Glutamatergic neuron (in vitro differentiated cells): ENCODE results near the gene TRIM14. TPM values are rescaled to one million over a fixed set of nuclear protein-coding genes. Genes with fewer than 3 reads are reported as not detected.

Experiments
- DNase-seq: peaks from one replicate; pipeline ENCODE4 v3.0.0; 2022
- H3K27ac Mint-ChIP-seq: one replicate; pipeline ENCODE4 v1.8.0; 2020; ENCODE audit warnings: mild to moderate bottlenecking, mixed read lengths, inconsistent platforms; ENCODE audit not compliant: unreplicated experiment
- H3K27me3 Mint-ChIP-seq: one replicate; pipeline ENCODE4 v1.8.0; 2020; ENCODE audit warnings: mild to moderate bottlenecking, moderate library complexity, mixed read lengths, inconsistent platforms; ENCODE audit not compliant: unreplicated experiment
- H3K36me3 Mint-ChIP-seq: one replicate; pipeline ENCODE4 v1.8.0; 2020; ENCODE audit warnings: mild to moderate bottlenecking, mixed read lengths, inconsistent platforms; ENCODE audit not compliant: unreplicated experiment
- H3K4me1 Mint-ChIP-seq: one replicate; pipeline ENCODE4 v1.8.0; 2020; ENCODE audit warnings: mild to moderate bottlenecking, low read depth, mixed read lengths, inconsistent platforms; ENCODE audit not compliant: unreplicated experiment
- H3K4me3 Mint-ChIP-seq: one replicate; pipeline ENCODE4 v1.8.0; 2020; ENCODE audit warnings: mild to moderate bottlenecking, mixed read lengths, inconsistent platforms; ENCODE audit not compliant: unreplicated experiment
- H3K9me3 Mint-ChIP-seq: one replicate; pipeline ENCODE4 v1.8.0; 2020; ENCODE audit warnings: mild to moderate bottlenecking, moderate library complexity, mixed read lengths, inconsistent platforms; ENCODE audit not compliant: unreplicated experiment
- total RNA-seq: library from RNA; stranded (reverse); fragmentation: NEBNext Ultra II Directional; extraction: Animal tissue kit (Norgen Biotek cat#: 25700); gene quantifications from one replicate; pipeline ENCODE4 v1.2.1, GENCODE V29; 2021; ENCODE audit not compliant: unreplicated experiment
- TF ChIP-seq, protein P1 (sequence below): fragments of 200-600 bp; sonication (generic); IDR thresholded peaks from one replicate; pipeline ENCODE4 v1.5.0; 2021; ENCODE audit not compliant: partially characterized antibody, unreplicated experiment

TRIM14 gene
- total RNA-seq, 1 donor from 2014 or later: 0.71 TPM

DNA sequence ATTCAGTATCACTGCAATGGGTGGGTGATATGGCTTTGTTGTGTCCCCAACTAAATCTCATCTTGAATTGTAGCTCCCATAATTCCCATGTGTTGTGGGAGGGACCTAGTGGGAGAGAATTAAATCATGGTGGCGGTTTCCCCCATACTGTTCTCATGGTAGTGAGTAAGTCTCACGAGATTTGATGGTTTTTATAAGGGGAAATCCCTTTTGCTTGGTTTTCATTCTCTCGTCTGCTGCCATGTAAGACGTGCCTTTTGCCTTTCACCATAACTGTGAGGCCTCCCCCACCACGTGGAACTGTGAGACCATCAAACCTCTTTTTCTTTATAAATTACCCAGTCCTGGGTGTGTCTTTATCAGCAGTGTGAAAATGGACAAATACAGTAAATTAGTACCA lies 72.0 kb downstream of the TRIM14 start:
- TF ChIP-seq, protein P1, sequence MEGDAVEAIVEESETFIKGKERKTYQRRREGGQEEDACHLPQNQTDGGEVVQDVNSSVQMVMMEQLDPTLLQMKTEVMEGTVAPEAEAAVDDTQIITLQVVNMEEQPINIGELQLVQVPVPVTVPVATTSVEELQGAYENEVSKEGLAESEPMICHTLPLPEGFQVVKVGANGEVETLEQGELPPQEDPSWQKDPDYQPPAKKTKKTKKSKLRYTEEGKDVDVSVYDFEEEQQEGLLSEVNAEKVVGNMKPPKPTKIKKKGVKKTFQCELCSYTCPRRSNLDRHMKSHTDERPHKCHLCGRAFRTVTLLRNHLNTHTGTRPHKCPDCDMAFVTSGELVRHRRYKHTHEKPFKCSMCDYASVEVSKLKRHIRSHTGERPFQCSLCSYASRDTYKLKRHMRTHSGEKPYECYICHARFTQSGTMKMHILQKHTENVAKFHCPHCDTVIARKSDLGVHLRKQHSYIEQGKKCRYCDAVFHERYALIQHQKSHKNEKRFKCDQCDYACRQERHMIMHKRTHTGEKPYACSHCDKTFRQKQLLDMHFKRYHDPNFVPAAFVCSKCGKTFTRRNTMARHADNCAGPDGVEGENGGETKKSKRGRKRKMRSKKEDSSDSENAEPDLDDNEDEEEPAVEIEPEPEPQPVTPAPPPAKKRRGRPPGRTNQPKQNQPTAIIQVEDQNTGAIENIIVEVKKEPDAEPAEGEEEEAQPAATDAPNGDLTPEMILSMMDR: no peak
- Mint-ChIP-seq H3K27me3 (no peaks in the 10 kb centered on the region), H3K4me1 (no peaks in the 10 kb centered on the region), H3K4me3 (no peak overlapping the region), H3K9me3 (no peaks in the 10 kb centered on the region), H3K27ac (no peak overlapping the region), H3K36me3 (no peaks in the 10 kb centered on the region)
- DNase-seq: no peak

DNA sequence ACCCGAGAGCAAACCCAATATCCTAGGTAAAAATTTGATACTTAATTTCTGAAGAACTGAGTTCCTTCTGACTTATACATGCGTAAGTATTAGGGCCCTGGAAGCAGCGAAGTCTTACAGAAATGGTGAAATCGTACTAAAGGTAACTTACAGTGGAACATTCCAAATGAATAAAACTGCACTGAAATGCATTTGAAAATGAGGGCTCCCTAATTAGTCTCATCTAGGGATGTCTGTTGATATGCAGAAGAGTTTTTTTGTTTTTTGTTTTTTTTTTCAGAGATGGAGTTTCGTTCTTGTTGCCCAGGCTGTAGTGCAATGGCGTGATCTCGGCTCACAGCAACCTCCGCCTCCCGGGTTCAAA lies 72.9 kb downstream of the TRIM14 start:
- Mint-ChIP-seq H3K27ac (no peak overlapping the region), H3K27me3 (no peaks in the 10 kb centered on the region), H3K36me3 (no peaks in the 10 kb centered on the region), H3K4me3 (no peak overlapping the region), H3K4me1 (no peaks in the 10 kb centered on the region), H3K9me3 (no peaks in the 10 kb centered on the region)
- no peak for DNase-seq
- TF ChIP-seq, protein P1: no peak

DNA sequence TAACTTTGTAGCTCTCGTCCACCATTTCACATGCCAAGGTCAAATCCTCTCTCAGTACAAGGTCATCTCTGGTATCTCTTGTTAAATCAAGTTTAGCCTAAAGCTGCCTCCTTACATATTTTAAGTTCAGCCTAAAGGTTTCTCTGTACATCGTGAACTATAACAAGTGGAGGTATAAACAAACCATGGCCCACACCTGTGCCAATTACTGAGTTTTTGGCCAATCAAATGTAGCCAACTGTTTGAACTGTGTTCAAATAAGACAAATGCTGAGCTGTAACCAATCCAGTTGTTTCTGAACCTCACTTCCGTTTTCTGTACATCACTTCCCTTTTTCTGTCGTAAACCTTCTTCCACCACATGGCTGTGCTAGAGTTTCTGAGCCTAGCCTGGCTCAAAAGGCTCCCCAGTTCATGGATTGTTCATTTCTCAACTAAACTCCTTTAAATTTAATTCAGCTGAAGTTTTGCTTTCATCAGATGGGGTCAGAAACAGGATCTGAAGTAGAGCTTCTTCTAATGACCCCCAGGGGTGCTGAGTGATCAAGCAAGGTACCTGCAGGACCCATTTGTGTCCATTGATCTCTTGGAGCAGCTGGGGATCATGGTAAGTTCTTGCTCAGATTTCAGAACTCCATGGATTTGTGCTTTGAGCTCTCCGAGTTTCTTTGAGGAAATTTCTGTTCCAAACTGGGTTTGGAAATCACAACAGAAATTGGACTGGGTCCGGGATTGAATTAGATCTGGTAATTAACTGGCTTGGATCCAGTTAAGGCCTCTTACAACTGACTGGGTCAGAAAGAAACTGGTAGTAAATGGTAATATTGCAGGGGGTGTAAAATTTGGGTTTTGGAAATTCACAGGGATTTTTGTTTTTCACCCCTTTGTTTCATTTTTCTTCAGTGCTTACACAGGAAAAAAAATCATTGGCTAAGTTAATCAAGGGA lies 73.5 kb downstream of the TRIM14 start:
- TF ChIP-seq, protein P1: no peak
- Mint-ChIP-seq H3K9me3 (no peaks in the 10 kb centered on the region), H3K27me3 (no peaks in the 10 kb centered on the region), H3K36me3 (no peaks in the 10 kb centered on the region), H3K4me3 (no peak overlapping the region), H3K4me1 (no peaks in the 10 kb centered on the region), H3K27ac (no peak overlapping the region)
- no peak for DNase-seq

DNA sequence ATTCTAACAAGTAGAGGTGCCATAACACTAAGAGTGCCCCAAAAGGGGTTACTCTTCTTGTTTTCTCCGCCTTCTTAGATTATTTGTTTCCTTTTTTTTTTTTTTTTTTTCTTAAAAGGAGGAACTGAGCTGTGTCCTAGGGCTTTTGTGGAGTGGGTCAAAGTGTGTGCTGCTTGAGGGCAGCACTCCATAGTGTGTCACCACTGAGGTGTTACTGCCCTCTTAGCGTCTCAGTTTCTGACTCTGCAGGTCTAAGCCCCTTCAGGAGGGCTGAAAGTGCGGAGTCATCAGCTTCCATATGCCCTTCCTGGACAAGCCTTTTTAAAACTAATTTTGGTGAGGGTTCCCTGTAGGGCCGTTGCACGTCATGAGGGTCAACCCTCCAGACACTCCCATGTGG lies 75.1 kb downstream of the TRIM14 start:
- Mint-ChIP-seq H3K4me1 (no peaks in the 10 kb centered on the region), H3K4me3 (no peak overlapping the region), H3K36me3 (no peaks in the 10 kb centered on the region), H3K9me3 (no peaks in the 10 kb centered on the region), H3K27ac (no peak overlapping the region), H3K27me3 (peaks cover 4% of the 10 kb centered on the region)
- TF ChIP-seq, protein P1: no peak
- no peak for DNase-seq

DNA sequence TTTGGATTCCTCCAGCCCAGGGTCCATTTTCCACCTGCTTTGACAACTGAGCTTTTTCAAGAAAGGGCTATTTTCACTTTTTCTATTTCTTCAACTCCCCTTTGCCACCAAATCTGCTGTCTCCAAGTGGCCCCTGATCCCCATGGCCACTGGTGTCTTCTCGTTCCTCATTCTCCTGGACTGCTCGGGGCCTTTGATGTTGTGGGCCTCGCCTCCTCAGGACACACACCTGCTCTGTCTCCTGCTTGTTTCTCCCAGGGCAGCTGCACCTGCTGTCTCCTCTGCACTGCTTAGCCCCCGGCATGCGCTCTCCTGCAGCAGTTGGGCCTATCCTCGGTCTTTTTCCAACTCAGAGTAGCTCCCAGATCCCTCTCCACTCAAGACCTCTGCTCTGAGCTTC lies 78.8 kb downstream of the TRIM14 start:
- Mint-ChIP-seq H3K9me3 (no peaks in the 10 kb centered on the region), H3K4me1 (no peaks in the 10 kb centered on the region), H3K27me3 (peaks cover 4% of the 10 kb centered on the region), H3K27ac (no peak overlapping the region), H3K4me3 (no peak overlapping the region), H3K36me3 (no peaks in the 10 kb centered on the region)
- no peak for DNase-seq
- TF ChIP-seq, protein P1: no peak
